CD4-positive, alpha-beta T cell treated with Interleukin-15 for 1 hour (primary cell): ENCODE results near the gene RACGAP1.
"Not testable (repeated sequence)": the region's sequence is repeated elsewhere in the genome, so short reads cannot be mapped to it uniquely, and the experiment has no call there.

Source experiments
- DNase-seq: peaks from one replicate; pipeline ENCODE4 v3.0.0-alpha.2; 2020

The RACGAP1 gene

GRCh38 chr12:50024805-50025186 lies 498 bp downstream of the RACGAP1 start:
- DNase-seq: no peak

- DNase-seq: no peak
Observed at GRCh38 chr12:50024227-50024626, 1.1 kb downstream of the RACGAP1 start.

GRCh38 chr12:50022903-50023302 lies 2.4 kb downstream of the RACGAP1 start:
- DNase-seq: no peak

GRCh38 chr12:50021031-50021430 lies 4.3 kb downstream of the RACGAP1 start:
- DNase-seq: no peak

- DNase-seq: no peak
Observed at GRCh38 chr12:50019524-50019923, 5.8 kb downstream of the RACGAP1 start.

GRCh38 chr12:50018968-50019367 lies 6.3 kb downstream of the RACGAP1 start:
- DNase-seq: no peak

- DNase-seq: no peak
Observed at GRCh38 chr12:50018154-50018553, 7.1 kb downstream of the RACGAP1 start.

GRCh38 chr12:50017641-50018040 lies 7.7 kb downstream of the RACGAP1 start:
- DNase-seq: no peak

- DNase-seq: peak; percentile 40
Observed at GRCh38 chr12:50016501-50017475, 8.5 kb downstream of the RACGAP1 start.

- no peak for DNase-seq
Observed at GRCh38 chr12:50014342-50014741, 11.0 kb downstream of the RACGAP1 start.

- DNase-seq: no peak
Observed at GRCh38 chr12:50013361-50014147, 11.7 kb downstream of the RACGAP1 start.

- DNase-seq: no peak
Observed at GRCh38 chr12:50006754-50007442, 18.4 kb downstream of the RACGAP1 start.

- no peak for DNase-seq
Observed at GRCh38 chr12:50006280-50006679, 19.0 kb downstream of the RACGAP1 start.

- no peak for DNase-seq
Observed at GRCh38 chr12:50005175-50005574, 20.1 kb downstream of the RACGAP1 start.

- no peak for DNase-seq
Observed at GRCh38 chr12:50004696-50005095, 20.6 kb downstream of the RACGAP1 start.

- no peak for DNase-seq
Observed at GRCh38 chr12:50003595-50003994, 21.7 kb downstream of the RACGAP1 start.

GRCh38 chr12:49998453-49998852 lies 26.8 kb downstream of the RACGAP1 start:
- no peak for DNase-seq

GRCh38 chr12:49990273-49990672 lies 35.0 kb downstream of the RACGAP1 start:
- no peak for DNase-seq

GRCh38 chr12:49989400-49989799 lies 35.9 kb downstream of the RACGAP1 start:
- not testable (repeated sequence) for DNase-seq

- no peak for DNase-seq
Observed at GRCh38 chr12:49987625-49988303, 37.5 kb downstream of the RACGAP1 start.

GRCh38 chr12:49986476-49986875 lies 38.8 kb downstream of the RACGAP1 start:
- DNase-seq: not testable (repeated sequence)

GRCh38 chr12:49985981-49986380 lies 39.3 kb downstream of the RACGAP1 start:
- DNase-seq: no peak
